HepG2 (cell line): Measurements from ENCODE around the gene ENDOG. TPM values are rescaled to one million over a fixed set of nuclear protein-coding genes. Genes with fewer than 3 reads are reported as not detected.
A peak's percentile ranks its signal among the peaks of the same experiment; 100 is the strongest.

ENCODE experiments used
- CBX1 ChIP-seq: IDR thresholded peaks from one replicate; pipeline ENCODE4 v1.6.1; 2016; ENCODE audit warnings: antibody characterized with exemption, low read depth
- CERS6 ChIP-seq: sonication (generic); formaldehyde crosslinking; IDR thresholded peaks from 2 replicates; pipeline ENCODE4 v1.5.0; 2020; ENCODE audit warnings: missing genetic modification reagents
- DR1 ChIP-seq: sonication (generic); formaldehyde crosslinking; IDR thresholded peaks from 2 replicates; pipeline ENCODE4 v1.8.0; 2021; ENCODE audit warnings: mild to moderate bottlenecking, missing genetic modification reagents, inconsistent platforms
- HES4 ChIP-seq: sonication (generic); formaldehyde crosslinking; IDR thresholded peaks from 2 replicates; pipeline ENCODE4 v1.9.0; 2021; ENCODE audit warnings: mild to moderate bottlenecking, missing genetic modification reagents, borderline replicate concordance
- HMGXB4 ChIP-seq, 2 experiments: sonication (generic) in 1 of 2; formaldehyde crosslinking in 1 of 2; IDR thresholded peaks; 2 replicates each; pipeline versions ENCODE4 v1.4.0 to v1.6.1; 2018 to 2020; ENCODE audit warnings: missing genetic modification reagents in 2 of 2, borderline replicate concordance in 1 of 2, low read depth in 1 of 2, mild to moderate bottlenecking in 1 of 2, missing biosample characterization in 1 of 2
- HNRNPK ChIP-seq: fragments of 200-400 bp; formaldehyde crosslinking; IDR thresholded peaks from 2 replicates; pipeline ENCODE4 v1.6.1; 2018; ENCODE audit warnings: low read length, low read depth, moderate library complexity, mild to moderate bottlenecking; ENCODE audit not compliant: poor library complexity, severe bottlenecking
- MAX ChIP-seq: IDR thresholded peaks from 2 replicates; pipeline ENCODE4 v1.6.1; 2012; ENCODE audit warnings: inconsistent platforms
- MED8 ChIP-seq: sonication (generic); formaldehyde crosslinking; IDR thresholded peaks from 2 replicates; pipeline ENCODE4 v1.8.1; 2023; ENCODE audit warnings: mild to moderate bottlenecking, missing genetic modification reagents; ENCODE audit not compliant: insufficient replicate concordance
- MXD3 ChIP-seq: IDR thresholded peaks from 2 replicates; pipeline ENCODE4 v1.6.1; 2016; ENCODE audit warnings: mild to moderate bottlenecking, missing biosample characterization, missing genetic modification reagents
- RBM39 ChIP-seq: fragments of 200-400 bp; formaldehyde crosslinking; IDR thresholded peaks from one replicate; pipeline ENCODE4 v1.6.1; 2018; ENCODE audit warnings: antibody characterized with exemption, mild to moderate bottlenecking, low read depth, low read length; ENCODE audit not compliant: poor library complexity, severe bottlenecking
- REL ChIP-seq: sonication (generic); formaldehyde crosslinking; conservative IDR thresholded peaks from 2 replicates; pipeline ENCODE4 v1.8.0; 2022; ENCODE audit warnings: mild to moderate bottlenecking, missing genetic modification reagents, moderate library complexity
- RFXAP ChIP-seq: sonication (generic); formaldehyde crosslinking; IDR thresholded peaks from 2 replicates; pipeline ENCODE4 v1.4.0; 2020; ENCODE audit warnings: missing genetic modification reagents, borderline replicate concordance
- SALL1 ChIP-seq: sonication (generic); formaldehyde crosslinking; IDR thresholded peaks from 2 replicates; pipeline ENCODE4 v1.8.0; 2022; ENCODE audit warnings: mild to moderate bottlenecking, missing genetic modification reagents
- TFAP4 ChIP-seq: sonication (generic); IDR thresholded peaks from 2 replicates; pipeline ENCODE4 v1.6.1; 2016; ENCODE audit warnings: low read depth, borderline replicate concordance
- ZBTB25 ChIP-seq: IDR thresholded peaks from 2 replicates; pipeline ENCODE4 v1.6.1; 2018; ENCODE audit warnings: missing genetic modification reagents
- ZC3H13 ChIP-seq: sonication (generic); formaldehyde crosslinking; IDR thresholded peaks from 2 replicates; pipeline ENCODE4 v1.8.1; 2023; ENCODE audit warnings: mild to moderate bottlenecking, missing genetic modification reagents, moderate library complexity
- ZNF143 ChIP-seq: sonication (generic); formaldehyde crosslinking; IDR thresholded peaks from 2 replicates; pipeline ENCODE4 v1.4.0; 2020; ENCODE audit warnings: missing genetic modification reagents
- ZNF34 ChIP-seq: sonication (generic); formaldehyde crosslinking; IDR thresholded peaks from 2 replicates; pipeline ENCODE4 v1.4.0; 2020; ENCODE audit warnings: mild to moderate bottlenecking, missing genetic modification reagents, borderline replicate concordance
- ZNF546 ChIP-seq: sonication (generic); formaldehyde crosslinking; conservative IDR thresholded peaks from 2 replicates; pipeline ENCODE4 v1.8.1; 2023; ENCODE audit warnings: mild to moderate bottlenecking, missing genetic modification reagents
- ZNF724P ChIP-seq: sonication (generic); formaldehyde crosslinking; IDR thresholded peaks from 2 replicates; pipeline ENCODE4 v1.8.0; 2022; ENCODE audit warnings: missing genetic modification reagents, borderline replicate concordance
- ZNF777 ChIP-seq: sonication (generic); formaldehyde crosslinking; IDR thresholded peaks from 2 replicates; pipeline ENCODE4 v1.4.0; 2020; ENCODE audit warnings: missing genetic modification reagents
- ZNF850 ChIP-seq: sonication (generic); formaldehyde crosslinking; conservative IDR thresholded peaks from 2 replicates; pipeline ENCODE4 v1.9.0; 2021; ENCODE audit warnings: mild to moderate bottlenecking, missing genetic modification reagents
- polyA plus RNA-seq, 8 experiments: library from polyadenylated mRNA; depleted of rRNA in 3 of 8; stranded (reverse) in 7 of 8; unstranded in 1 of 8; fragments of >200 nt; fragmentation: Illumina TruSeq in 4 of 8; extraction: Trizol in 4 of 8; gene quantifications; 2 replicates each; pipeline versions ENCODE4 v1.2.1 to v1.2.3, GENCODE V29; 2011 to 2016; ENCODE audit warnings: low read depth in 4 of 8, missing spikeins in 1 of 8, mixed read lengths in 1 of 8; ENCODE audit not compliant: insufficient read depth in 1 of 8
- total RNA-seq, 5 experiments: library from RNA; depleted of rRNA; stranded (reverse); fragments of >200 nt; fragmentation: Illumina TruSeq; extraction: Trizol; gene quantifications; 2 replicates each; pipeline ENCODE4 v1.2.3, GENCODE V29; 2016; ENCODE audit warnings: low read depth in 1 of 5

The ENDOG gene
- total and polyA plus RNA-seq, 2 of the 13 experiments (the other 11 are each of a cell fraction or from before 2014, with no cell fraction given): 26.3 to 28.8 TPM

- TF ChIP-seq TFAP4 (peak; percentile 26; the same call in 1 of the 2 replicates), DR1 (peak; percentile 58; the same call in 1 of the 2 replicates), CBX1 (peak; percentile 3), SALL1 (CRISPR knock-in tag) (0 out of 2 replicates have a peak, but pooled peaks have one; percentile 40), ZNF724P (CRISPR knock-in tag) (no peak), CERS6 (CRISPR knock-in tag) (0 out of 2 replicates have a peak, but pooled peaks have one; percentile 17), ZNF850 (CRISPR knock-in tag) (peak; percentile 85; the same call in 1 of the 2 replicates), ZNF777 (CRISPR knock-in tag) (peak; percentile 70), MED8 (CRISPR knock-in tag) (peak; percentile 83), ZNF546 (CRISPR knock-in tag) (0 out of 2 replicates have a peak, but pooled peaks have one; percentile 41), ZC3H13 (CRISPR knock-in tag) (peak; percentile 90), ZNF34 (CRISPR knock-in tag) (0 out of 2 replicates have a peak, but pooled peaks have one; percentile 34), MXD3 (CRISPR knock-in tag) (0 out of 2 replicates have a peak, but pooled peaks have one; percentile 16), HES4 (CRISPR knock-in tag) (peak; percentile 91), REL (CRISPR knock-in tag) (0 out of 2 replicates have a peak, but pooled peaks have one; percentile 56), RFXAP (CRISPR knock-in tag) (0 out of 2 replicates have a peak, but pooled peaks have one; percentile 47), ZNF143 (CRISPR knock-in tag) (no peak), ZBTB25 (CRISPR knock-in tag) (no peak), HMGXB4 (CRISPR knock-in tag; IDR thresholded peaks at IDR 0.05; ENCODE audit: borderline replicate concordance in 1 of 2, low read depth in 1 of 2) (peak in 1 of 2 experiments; percentile 44; a peak in 2 of 4 replicates), RBM39 (no peak), HNRNPK (no peak), MAX (peak; percentile 39; the same call in 1 of the 2 replicates)
Observed at GRCh38 chr9:128818839-128819715, 777 bp downstream of the ENDOG start (continued).
